Measurements from ENCODE around the gene LIN9. TPM values are rescaled to one million over a fixed set of nuclear protein-coding genes. Genes with fewer than 3 reads are reported as not detected.

The LIN9 gene
- total RNA-seq, 1 donor: 11.4 TPM

GRCh38 chr1:226337276-226337875 is 28.4 kb upstream of the LIN9 start:
- no peak overlapping the region for H3K4me3 ChIP-seq (ENCODE audit: low read depth, low read length)
- no peak for TF ChIP-seq CTCF (IDR thresholded peaks at IDR 0.05; ENCODE audit: insufficient read depth, low read length)
- no peak for DNase-seq (ENCODE audit: low read depth)

GRCh38 chr1:226335661-226336060 is 26.7 kb upstream of the LIN9 start:
- TF ChIP-seq CTCF (IDR thresholded peaks at IDR 0.05; ENCODE audit: insufficient read depth, low read length): no peak
- H3K4me3 ChIP-seq (ENCODE audit: low read depth, low read length): no peak overlapping the region
- peak; percentile 19 for DNase-seq (ENCODE audit: low read depth)

- no peak for TF ChIP-seq CTCF (IDR thresholded peaks at IDR 0.05; ENCODE audit: insufficient read depth, low read length)
- no peak overlapping the region for H3K4me3 ChIP-seq (ENCODE audit: low read depth, low read length)
- no peak for DNase-seq (ENCODE audit: low read depth)
These were observed 24.0 kb upstream of the LIN9 start for GRCh38 chr1:226332947-226333346.

- no peak overlapping the region for H3K4me3 ChIP-seq (ENCODE audit: low read depth, low read length)
- no peak for TF ChIP-seq CTCF (IDR thresholded peaks at IDR 0.05; ENCODE audit: insufficient read depth, low read length)
- DNase-seq (ENCODE audit: low read depth): no peak
These were observed 20.3 kb upstream of the LIN9 start for GRCh38 chr1:226329237-226329636.

- DNase-seq (ENCODE audit: low read depth): no peak
- H3K4me3 ChIP-seq (ENCODE audit: low read depth, low read length): no peak overlapping the region
- no peak for TF ChIP-seq CTCF (IDR thresholded peaks at IDR 0.05; ENCODE audit: insufficient read depth, low read length)
These were observed 18.8 kb upstream of the LIN9 start for GRCh38 chr1:226327761-226328162.

- H3K4me3 ChIP-seq (ENCODE audit: low read depth, low read length): no peak overlapping the region
- TF ChIP-seq CTCF (IDR thresholded peaks at IDR 0.05; ENCODE audit: insufficient read depth, low read length): no peak
- DNase-seq (ENCODE audit: low read depth): peak; percentile 10
These were observed 16.2 kb upstream of the LIN9 start for GRCh38 chr1:226325178-226325577.

GRCh38 chr1:226324479-226324878 is 15.5 kb upstream of the LIN9 start:
- no peak overlapping the region for H3K4me3 ChIP-seq (ENCODE audit: low read depth, low read length)
- DNase-seq (ENCODE audit: low read depth): no peak
- TF ChIP-seq CTCF (IDR thresholded peaks at IDR 0.05; ENCODE audit: insufficient read depth, low read length): no peak

All from fibroblast of the aortic adventitia (primary cell).